Measurements from ENCODE around the gene CALML5. TPM values are rescaled to one million over a fixed set of nuclear protein-coding genes. Genes with fewer than 3 reads are reported as not detected.

Gene CALML5
- polyA plus RNA-seq, 1 donor from 2014 or later = not detected

DNA sequence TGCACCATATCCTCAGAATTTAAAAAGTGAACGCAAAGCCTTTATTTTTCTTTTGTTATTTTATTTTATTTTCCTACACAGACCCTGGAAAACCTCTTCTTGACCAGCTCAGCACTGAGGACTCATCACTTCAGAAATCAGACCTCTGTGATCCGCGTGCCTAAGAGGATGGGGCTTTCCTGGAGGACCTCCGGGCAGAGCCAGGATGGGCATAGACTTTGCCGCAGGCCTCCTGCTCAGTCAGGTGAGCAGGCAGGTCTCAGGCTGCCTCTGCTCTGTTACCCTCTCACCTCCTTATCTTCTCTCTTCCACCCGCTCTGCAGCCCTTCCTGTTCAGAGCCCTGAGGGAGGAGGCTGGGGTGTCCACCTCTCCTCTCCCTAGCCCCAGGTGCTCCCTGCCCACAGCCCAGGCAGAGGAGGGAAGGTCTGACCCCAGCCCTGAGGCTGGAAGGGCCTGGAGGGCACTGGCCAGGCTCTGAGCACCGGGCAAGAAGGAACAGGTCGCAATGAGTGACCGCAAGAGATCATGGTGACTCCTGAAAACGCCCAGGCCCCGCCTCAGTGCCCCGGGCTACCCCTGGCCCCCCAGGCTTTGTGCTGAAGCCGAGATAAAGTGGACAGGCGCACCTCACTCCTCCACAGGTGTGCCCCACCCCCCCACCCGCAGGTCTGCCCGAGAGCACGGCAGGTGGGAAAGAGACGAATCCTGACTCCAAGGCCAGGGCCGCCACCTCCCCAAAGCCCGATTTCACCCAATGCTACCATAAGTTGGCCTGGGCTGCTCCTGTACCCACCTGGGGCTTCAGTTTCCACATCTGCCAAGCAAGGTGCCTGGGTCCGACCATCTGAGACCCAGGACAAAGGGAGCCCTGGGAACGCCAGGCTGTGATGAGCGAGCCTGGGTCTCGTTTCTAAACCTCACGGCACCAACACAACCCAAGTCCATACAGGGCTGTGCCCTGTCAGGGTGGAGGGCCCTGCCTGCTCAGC is 2.8 kb downstream of the CALML5 start:
- H3F3A ChIP-seq (ENCODE audit: insufficient read depth, low read length, poor library complexity, severe bottlenecking) = no peaks in the 10 kb centered on the region
- no peaks in the 10 kb centered on the region for H3K27me3 ChIP-seq (ENCODE audit: insufficient read depth, low read depth, low read length)
- no peak overlapping the region for H3K27ac ChIP-seq (ENCODE audit: low read length)
- no peak overlapping the region for H3K4me2 ChIP-seq (ENCODE audit: low read length)
- H3K9me2 ChIP-seq (ENCODE audit: insufficient read depth, low read length) = no peaks in the 10 kb centered on the region
- H3K9ac ChIP-seq (ENCODE audit: low read length) = no peak overlapping the region
- H2AFZ ChIP-seq (ENCODE audit: low read depth, low read length) = no peak overlapping the region
- no peak overlapping the region for H3K4me3 ChIP-seq (ENCODE audit: low read length)
- no peaks in the 10 kb centered on the region for H3K9me3 ChIP-seq (ENCODE audit: low read length)
- no peaks in the 10 kb centered on the region for H3K79me2 ChIP-seq (replicated peaks; ENCODE audit: insufficient read depth, low read length)
- H3K36me3 ChIP-seq (ENCODE audit: insufficient read depth, low read length) = no peaks in the 10 kb centered on the region
- H4K20me1 ChIP-seq (ENCODE audit: insufficient read depth) = no peaks in the 10 kb centered on the region
- TF ChIP-seq POLR2AphosphoS5 (IDR thresholded peaks at IDR 0.05) = no peak
- no peak for TF ChIP-seq RAD21 (conservative IDR thresholded peaks at IDR 0.05)
- no peak for TF ChIP-seq EZH2 (IDR thresholded peaks at IDR 0.05; ENCODE audit: borderline replicate concordance, insufficient read depth, low read length, poor library complexity, severe bottlenecking)
- TF ChIP-seq EP300 (conservative IDR thresholded peaks at IDR 0.05; ENCODE audit: poor library complexity, severe bottlenecking) = no peak
- no peak for TF ChIP-seq SMC3 (conservative IDR thresholded peaks at IDR 0.05; ENCODE audit: poor library complexity)
- TF ChIP-seq MXI1 (conservative IDR thresholded peaks at IDR 0.05; ENCODE audit: poor library complexity, severe bottlenecking) = no peak
- TF ChIP-seq, protein P1, sequence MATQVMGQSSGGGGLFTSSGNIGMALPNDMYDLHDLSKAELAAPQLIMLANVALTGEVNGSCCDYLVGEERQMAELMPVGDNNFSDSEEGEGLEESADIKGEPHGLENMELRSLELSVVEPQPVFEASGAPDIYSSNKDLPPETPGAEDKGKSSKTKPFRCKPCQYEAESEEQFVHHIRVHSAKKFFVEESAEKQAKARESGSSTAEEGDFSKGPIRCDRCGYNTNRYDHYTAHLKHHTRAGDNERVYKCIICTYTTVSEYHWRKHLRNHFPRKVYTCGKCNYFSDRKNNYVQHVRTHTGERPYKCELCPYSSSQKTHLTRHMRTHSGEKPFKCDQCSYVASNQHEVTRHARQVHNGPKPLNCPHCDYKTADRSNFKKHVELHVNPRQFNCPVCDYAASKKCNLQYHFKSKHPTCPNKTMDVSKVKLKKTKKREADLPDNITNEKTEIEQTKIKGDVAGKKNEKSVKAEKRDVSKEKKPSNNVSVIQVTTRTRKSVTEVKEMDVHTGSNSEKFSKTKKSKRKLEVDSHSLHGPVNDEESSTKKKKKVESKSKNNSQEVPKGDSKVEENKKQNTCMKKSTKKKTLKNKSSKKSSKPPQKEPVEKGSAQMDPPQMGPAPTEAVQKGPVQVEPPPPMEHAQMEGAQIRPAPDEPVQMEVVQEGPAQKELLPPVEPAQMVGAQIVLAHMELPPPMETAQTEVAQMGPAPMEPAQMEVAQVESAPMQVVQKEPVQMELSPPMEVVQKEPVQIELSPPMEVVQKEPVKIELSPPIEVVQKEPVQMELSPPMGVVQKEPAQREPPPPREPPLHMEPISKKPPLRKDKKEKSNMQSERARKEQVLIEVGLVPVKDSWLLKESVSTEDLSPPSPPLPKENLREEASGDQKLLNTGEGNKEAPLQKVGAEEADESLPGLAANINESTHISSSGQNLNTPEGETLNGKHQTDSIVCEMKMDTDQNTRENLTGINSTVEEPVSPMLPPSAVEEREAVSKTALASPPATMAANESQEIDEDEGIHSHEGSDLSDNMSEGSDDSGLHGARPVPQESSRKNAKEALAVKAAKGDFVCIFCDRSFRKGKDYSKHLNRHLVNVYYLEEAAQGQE (IDR thresholded peaks at IDR 0.05; ENCODE audit: borderline replicate concordance) = no peak
- TF ChIP-seq TAF1 (IDR thresholded peaks at IDR 0.05; ENCODE audit: low read depth) = no peak

DNA sequence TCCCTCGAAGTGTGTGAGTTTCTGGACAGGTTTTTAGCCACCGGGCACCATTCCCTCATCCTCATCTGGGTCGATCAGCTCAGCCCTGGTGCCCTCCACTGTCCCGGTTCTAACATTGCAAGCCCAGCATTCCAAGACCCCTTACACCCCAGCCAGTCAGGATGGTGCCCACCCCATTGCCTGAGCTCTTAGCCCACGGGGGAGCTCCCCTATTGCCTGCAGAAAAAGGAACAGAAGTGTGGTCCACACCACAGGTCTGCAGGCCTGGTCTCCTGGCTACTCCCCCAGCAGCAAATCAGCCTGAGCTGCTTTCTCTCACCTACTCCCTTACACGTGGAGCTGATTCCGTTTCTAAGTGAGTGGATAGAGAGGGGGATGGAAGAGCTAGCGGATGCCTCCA is 4.8 kb downstream of the CALML5 start:
- no peak overlapping the region for H3K4me2 ChIP-seq (ENCODE audit: low read length)
- H2AFZ ChIP-seq (ENCODE audit: low read depth, low read length) = no peak overlapping the region
- no peak overlapping the region for H3K27ac ChIP-seq (ENCODE audit: low read length)
- H3K79me2 ChIP-seq (replicated peaks; ENCODE audit: insufficient read depth, low read length) = no peaks in the 10 kb centered on the region
- TF ChIP-seq, protein P2, sequence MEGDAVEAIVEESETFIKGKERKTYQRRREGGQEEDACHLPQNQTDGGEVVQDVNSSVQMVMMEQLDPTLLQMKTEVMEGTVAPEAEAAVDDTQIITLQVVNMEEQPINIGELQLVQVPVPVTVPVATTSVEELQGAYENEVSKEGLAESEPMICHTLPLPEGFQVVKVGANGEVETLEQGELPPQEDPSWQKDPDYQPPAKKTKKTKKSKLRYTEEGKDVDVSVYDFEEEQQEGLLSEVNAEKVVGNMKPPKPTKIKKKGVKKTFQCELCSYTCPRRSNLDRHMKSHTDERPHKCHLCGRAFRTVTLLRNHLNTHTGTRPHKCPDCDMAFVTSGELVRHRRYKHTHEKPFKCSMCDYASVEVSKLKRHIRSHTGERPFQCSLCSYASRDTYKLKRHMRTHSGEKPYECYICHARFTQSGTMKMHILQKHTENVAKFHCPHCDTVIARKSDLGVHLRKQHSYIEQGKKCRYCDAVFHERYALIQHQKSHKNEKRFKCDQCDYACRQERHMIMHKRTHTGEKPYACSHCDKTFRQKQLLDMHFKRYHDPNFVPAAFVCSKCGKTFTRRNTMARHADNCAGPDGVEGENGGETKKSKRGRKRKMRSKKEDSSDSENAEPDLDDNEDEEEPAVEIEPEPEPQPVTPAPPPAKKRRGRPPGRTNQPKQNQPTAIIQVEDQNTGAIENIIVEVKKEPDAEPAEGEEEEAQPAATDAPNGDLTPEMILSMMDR (IDR thresholded peaks at IDR 0.05; ENCODE audit: poor library complexity, severe bottlenecking) = no peak
- TF ChIP-seq MXI1 (conservative IDR thresholded peaks at IDR 0.05; ENCODE audit: poor library complexity, severe bottlenecking) (no peak), POLR2AphosphoS5 (IDR thresholded peaks at IDR 0.05) (no peak), RAD21 (conservative IDR thresholded peaks at IDR 0.05) (no peak), EZH2 (IDR thresholded peaks at IDR 0.05; ENCODE audit: borderline replicate concordance, insufficient read depth, low read length, poor library complexity, severe bottlenecking) (no peak), SMC3 (conservative IDR thresholded peaks at IDR 0.05; ENCODE audit: poor library complexity) (no peak)
- TF ChIP-seq, protein P1 (IDR thresholded peaks at IDR 0.05; ENCODE audit: borderline replicate concordance) = no peak
- no peaks in the 10 kb centered on the region for H3F3A ChIP-seq (ENCODE audit: insufficient read depth, low read length, poor library complexity, severe bottlenecking)
- no peaks in the 10 kb centered on the region for H4K20me1 ChIP-seq (ENCODE audit: insufficient read depth)
- no peaks in the 10 kb centered on the region for H3K27me3 ChIP-seq (ENCODE audit: insufficient read depth, low read depth, low read length)
- no peak overlapping the region for H3K4me3 ChIP-seq (ENCODE audit: low read length)
- no peaks in the 10 kb centered on the region for H3K36me3 ChIP-seq (ENCODE audit: insufficient read depth, low read length)
- no peak overlapping the region for H3K9ac ChIP-seq (ENCODE audit: low read length)
- no peaks in the 10 kb centered on the region for H3K9me3 ChIP-seq (ENCODE audit: low read length)
- H3K9me2 ChIP-seq (ENCODE audit: insufficient read depth, low read length) = no peaks in the 10 kb centered on the region

All from neural cell (in vitro differentiated cells).